ENCODE data around the gene CLEC2D. TPM values are rescaled to one million over a fixed set of nuclear protein-coding genes. Genes with fewer than 3 reads are reported as not detected.

Gene CLEC2D
- total and polyA plus RNA-seq, 2 donors (not counting 3 experiments of a cell fraction or from before 2014, with no cell fraction given) = 1.8 to 4.1 TPM

GRCh38 chr12:9648701-9649531 lies 20.6 kb upstream of the CLEC2D start:
- Histone ChIP-seq H3K9ac (replicated peaks; ENCODE audit: extremely low read depth, insufficient read depth, low read length) (peak overlapping the region; percentile 83), H3K27me3 (ENCODE audit: control insufficient read depth in 2 of 2, insufficient read depth in 2 of 2, low read length in 2 of 2) (no peaks in the 10 kb centered on the region), H3K4me3 (replicated peaks in 1 of 3; ENCODE audit: insufficient read depth in 1 of 3, low read depth in 1 of 3, low read length in 3 of 3) (peak overlapping the region; percentile 57 to 91 (median 85)), H2AFZ (ENCODE audit: low read depth, low read length) (peak overlapping the region; percentile 85), H3K4me2 (ENCODE audit: insufficient read depth, low read length) (peak overlapping the region; percentile 98), H4K20me1 (replicated peaks; ENCODE audit: control insufficient read depth, extremely low read depth, insufficient read depth, low read length) (no peaks in the 10 kb centered on the region), H3K9me1 (replicated peaks; ENCODE audit: control insufficient read depth, extremely low read depth, insufficient read depth, low read length) (no peaks in the 10 kb centered on the region), H3K9me3 (replicated peaks; ENCODE audit: control insufficient read depth, insufficient read depth, low read length) (no peaks in the 10 kb centered on the region), H3K79me2 (ENCODE audit: control insufficient read depth, insufficient read depth, low read length) (peaks cover 10% of the 10 kb centered on the region), H3K36me3 (ENCODE audit: control insufficient read depth in 2 of 2, extremely low read depth in 1 of 2, insufficient read depth in 2 of 2, low read length in 2 of 2) (no peaks in the 10 kb centered on the region), H3K27ac (ENCODE audit: insufficient read depth, low read depth, low read length) (peak overlapping the region; percentile 72), H3K4me1 (ENCODE audit: control insufficient read depth, extremely low read depth, insufficient read depth, low read length) (peaks cover 40% of the 10 kb centered on the region)
- TF ChIP-seq FOS (IDR thresholded peaks at IDR 0.05; ENCODE audit: borderline replicate concordance, insufficient read depth, low read length) (no peak), POLR2AphosphoS5 (IDR thresholded peaks at IDR 0.05; ENCODE audit: insufficient read depth, low read depth, low read length) (no peak), CTCF (IDR thresholded peaks at IDR 0.05; ENCODE audit: extremely low read depth in 1 of 2, insufficient read depth in 1 of 2, low read depth in 1 of 2, low read length in 2 of 2) (no peak), POLR2A (IDR thresholded peaks at IDR 0.05; ENCODE audit: low read depth, low read length) (no peak), JUN (IDR thresholded peaks at IDR 0.05; ENCODE audit: borderline replicate concordance, insufficient read depth, insufficient read length, low read depth) (no peak), EZH2 (IDR thresholded peaks at IDR 0.05; ENCODE audit: borderline replicate concordance, low read depth, low read length, severe bottlenecking) (no peak), MYC (IDR thresholded peaks at IDR 0.05; ENCODE audit: low read depth, low read length) (no peak), MAX (IDR thresholded peaks at IDR 0.05; ENCODE audit: insufficient read depth, insufficient read length) (no peak), GATA2 (IDR thresholded peaks at IDR 0.05; ENCODE audit: insufficient read depth, insufficient read length, low read depth, low read length) (no peak)
- ChIA-PET POLR2A (no interaction called here), CTCF (interaction anchor here (0.6 to 3.2 kb wide), 7 partner anchors 13 to 102 kb away, joined by 3 to 22 read pairs (median 5); no protein-coding TSS in a partner anchor)
- intact Hi-C loops (cut with micrococcal nuclease) (loop anchor here (1.0 kb wide), 1 partner anchor 24 kb away; no protein-coding TSS in a partner anchor), dilution Hi-C loops (cut with MboI; ENCODE audit: extremely low pct_ligation_motif_present, low sequenced_read_pairs) (no loop called here)
- FAIRE-seq = peak; percentile 68
- BruUV-seq (replicated peaks) = no TSS peak
- peak; percentile 67 for DNase-seq (ENCODE audit: low read depth, low spot score)

Measured in endothelial cell of umbilical vein (primary cell).